Activated CD4-positive, alpha-beta T cell treated with anti-CD3 and anti-CD28 coated beads, Interleukin-2, amount 10 ng/mL, durations not matched to agents 24 days and 14 days (primary cell): ENCODE data around the gene TH. TPM values are rescaled to one million over a fixed set of nuclear protein-coding genes. Genes with fewer than 3 reads are reported as not detected.

ENCODE experiments used
- DNase-seq: peaks from one replicate; pipeline ENCODE4 v3.0.0; 2022
- H3K27ac Mint-ChIP-seq: one replicate; pipeline ENCODE4 v1.8.0; 2022; ENCODE audit warnings: mild to moderate bottlenecking, mixed read lengths
- H3K27me3 Mint-ChIP-seq: one replicate; pipeline ENCODE4 v1.8.0; 2022; ENCODE audit warnings: mixed read lengths
- H3K36me3 Mint-ChIP-seq: one replicate; pipeline ENCODE4 v1.8.0; 2022; ENCODE audit warnings: low read depth, mild to moderate bottlenecking, mixed read lengths
- H3K4me1 Mint-ChIP-seq: one replicate; pipeline ENCODE4 v1.8.0; 2021; ENCODE audit warnings: mixed read lengths
- H3K4me3 Mint-ChIP-seq: one replicate; pipeline ENCODE4 v1.8.0; 2022; ENCODE audit warnings: mild to moderate bottlenecking, moderate library complexity, mixed read lengths
- H3K9me3 Mint-ChIP-seq: one replicate; pipeline ENCODE4 v1.8.0; 2021; ENCODE audit warnings: mixed read lengths
- intact Hi-C: fragments of 100-400 bp; cut with micrococcal nuclease; formaldehyde crosslinking; loops from one replicate; pipeline ENCODE4 v1.15.1; 2023
- total RNA-seq: library from RNA; stranded (reverse); gene quantifications from 2 replicates; pipeline ENCODE4 v1.2.3, GENCODE V29; 2022

The TH gene
- total RNA-seq, 1 donor from 2014 or later = not detected

DNA sequence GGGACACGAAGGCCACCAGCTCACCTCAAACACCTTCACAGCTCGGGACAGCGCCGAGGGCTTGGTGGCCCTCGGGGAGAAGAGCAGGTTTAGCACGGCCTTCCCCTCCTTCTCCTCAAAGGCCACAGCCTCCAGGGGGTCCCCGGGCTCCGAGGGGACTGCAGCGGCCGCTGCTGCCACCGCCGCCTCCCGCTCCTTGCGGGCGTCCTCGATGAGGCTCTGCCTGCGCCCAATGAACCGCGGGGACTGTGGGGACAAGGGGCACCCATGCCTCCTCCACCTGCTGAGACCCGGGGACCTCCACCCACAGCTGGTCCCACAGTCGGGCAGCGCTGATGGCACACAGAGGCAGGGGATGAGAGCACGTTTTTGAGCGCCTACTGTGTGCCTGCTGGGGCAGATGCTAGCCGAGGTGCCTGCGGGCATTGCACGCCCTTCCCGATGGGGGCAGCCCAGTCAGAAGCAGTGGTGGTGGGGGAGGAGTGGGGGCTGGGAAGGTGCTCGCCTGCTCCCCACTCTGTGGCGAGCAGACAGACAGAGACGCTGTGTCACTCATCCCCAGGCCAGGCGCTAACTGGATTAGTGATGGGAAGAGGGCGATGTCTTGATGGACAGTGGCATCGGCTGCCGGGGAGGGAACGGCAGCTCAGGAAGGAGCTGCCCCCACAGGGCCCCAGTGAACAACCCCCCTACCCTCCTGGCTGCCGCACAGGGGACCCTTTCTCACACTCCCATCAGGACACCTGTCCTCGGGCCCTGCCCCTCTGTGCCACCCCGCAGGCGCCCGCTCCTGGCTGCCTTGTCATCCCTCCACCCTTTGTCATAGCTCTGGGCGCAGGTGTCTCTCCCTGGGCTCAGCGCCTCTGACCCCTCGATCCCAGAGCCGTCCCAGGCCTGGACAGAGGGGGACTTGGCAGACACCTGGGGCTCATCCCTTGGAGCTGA lies 1.7 kb downstream of the TH start:
- Mint-ChIP-seq H3K9me3 (no peaks in the 10 kb centered on the region), H3K36me3 (no peaks in the 10 kb centered on the region), H3K27ac (no peak overlapping the region), H3K4me3 (no peak overlapping the region), H3K4me1 (no peaks in the 10 kb centered on the region), H3K27me3 (no peaks in the 10 kb centered on the region)
- DNase-seq = no peak
- intact Hi-C loops = no loop called here

DNA sequence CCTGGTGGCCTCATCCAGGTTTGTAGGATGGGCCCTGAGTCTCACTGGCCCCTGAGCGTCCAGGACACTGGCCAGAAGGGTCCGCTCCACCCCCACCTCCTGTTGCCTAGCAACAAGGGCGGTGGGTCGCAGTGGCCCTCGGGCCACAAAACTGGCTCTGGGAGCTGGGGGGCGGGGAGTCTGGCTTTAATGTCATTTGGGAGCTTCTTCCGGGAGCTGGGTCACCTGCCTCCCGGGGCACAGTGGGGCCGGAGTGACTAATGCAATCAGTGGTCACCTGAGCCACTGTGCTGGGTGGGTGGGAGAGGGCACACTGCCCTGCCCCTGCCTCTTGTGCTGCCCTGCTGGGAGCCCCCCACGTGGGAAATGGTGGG lies 2.6 kb downstream of the TH start:
- H3K27me3 Mint-ChIP-seq = no peaks in the 10 kb centered on the region
- H3K9me3 Mint-ChIP-seq = no peaks in the 10 kb centered on the region
- H3K36me3 Mint-ChIP-seq = no peaks in the 10 kb centered on the region
- no peak overlapping the region for H3K4me3 Mint-ChIP-seq
- intact Hi-C loops = no loop called here
- H3K4me1 Mint-ChIP-seq = no peaks in the 10 kb centered on the region
- DNase-seq = no peak
- H3K27ac Mint-ChIP-seq = no peak overlapping the region

DNA sequence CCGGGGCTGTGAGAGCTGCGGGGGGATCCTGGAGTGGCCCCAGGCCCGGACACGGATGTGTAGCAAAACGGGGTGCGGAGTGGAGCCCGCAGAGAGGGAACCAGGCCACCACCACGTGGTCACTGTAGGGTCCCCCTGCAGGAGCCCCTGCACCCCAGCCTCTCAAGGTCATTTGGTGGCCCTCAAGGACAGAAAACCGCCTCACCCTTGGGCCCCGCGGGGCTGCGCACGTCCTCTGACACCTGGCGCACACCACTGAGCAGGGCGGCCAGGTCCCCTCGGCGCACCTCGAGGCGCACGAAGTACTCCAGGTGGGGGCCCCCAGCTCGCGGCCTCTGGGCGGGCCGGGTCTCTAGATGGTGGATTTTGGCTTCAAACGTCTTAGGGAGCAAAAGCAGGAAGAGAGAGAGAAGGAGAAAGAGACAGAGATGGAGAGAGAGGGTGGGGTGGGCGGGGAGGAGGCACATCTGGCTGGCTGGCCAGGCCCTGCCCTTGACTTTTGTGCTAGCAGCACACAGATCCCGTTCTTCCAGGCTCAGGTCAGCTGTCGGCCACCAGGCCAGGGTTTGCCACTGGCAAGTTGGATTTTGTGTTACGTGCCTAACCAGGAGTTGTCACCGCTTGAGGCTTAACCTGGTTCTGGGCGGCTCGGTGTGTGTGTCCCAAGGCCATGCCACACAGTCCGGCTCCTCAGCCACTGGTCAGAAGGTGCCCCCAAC lies 3.2 kb downstream of the TH start:
- H3K36me3 Mint-ChIP-seq = no peaks in the 10 kb centered on the region
- no peaks in the 10 kb centered on the region for H3K4me1 Mint-ChIP-seq
- no peaks in the 10 kb centered on the region for H3K27me3 Mint-ChIP-seq
- intact Hi-C loops = no loop called here
- H3K4me3 Mint-ChIP-seq = no peak overlapping the region
- H3K27ac Mint-ChIP-seq = no peak overlapping the region
- DNase-seq = no peak
- no peaks in the 10 kb centered on the region for H3K9me3 Mint-ChIP-seq

DNA sequence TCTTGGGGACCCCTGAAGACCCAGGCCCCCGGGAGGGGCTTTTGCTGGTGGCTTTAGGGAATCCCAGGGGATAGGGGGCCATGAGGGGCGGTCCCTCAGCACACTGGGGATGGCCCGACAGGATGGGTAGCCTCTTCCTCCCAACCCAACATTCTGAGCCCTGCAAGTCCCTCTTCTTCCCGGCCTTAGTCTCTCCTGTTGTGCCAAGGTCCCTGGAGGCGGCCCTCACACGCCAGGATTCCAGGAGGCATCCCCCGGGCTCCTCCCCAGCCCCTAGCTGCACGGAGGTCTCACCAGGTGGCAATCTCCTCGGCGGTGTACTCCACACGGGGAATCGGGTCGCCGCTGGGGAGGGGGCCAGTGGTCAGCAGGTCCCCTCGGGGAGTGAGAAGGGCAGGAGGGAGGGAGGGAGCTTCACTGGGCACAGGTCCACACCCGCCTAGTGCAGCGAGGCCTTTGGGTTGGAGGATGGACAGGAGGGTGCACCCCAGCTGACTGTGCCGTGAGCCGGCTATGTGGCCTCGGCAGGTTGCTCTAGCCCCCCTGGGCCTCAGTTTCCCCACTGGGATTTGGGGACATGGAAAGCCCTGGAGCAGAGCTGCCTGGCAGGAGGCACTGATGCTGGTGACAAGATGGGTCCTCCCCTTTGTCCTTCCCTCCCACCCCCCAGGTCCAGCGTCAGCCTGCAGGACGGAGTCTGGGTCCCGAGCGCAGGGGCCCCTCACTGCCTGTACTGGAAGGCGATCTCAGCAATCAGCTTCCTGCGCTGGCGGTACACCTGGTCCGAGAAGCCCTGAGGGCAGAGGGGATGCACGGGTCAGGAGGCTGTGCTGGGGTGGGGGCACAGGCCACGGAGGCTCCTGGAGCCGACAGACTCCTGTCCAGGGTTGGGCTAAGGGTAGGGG lies 4.2 kb downstream of the TH start:
- Mint-ChIP-seq H3K9me3 (no peaks in the 10 kb centered on the region), H3K36me3 (no peaks in the 10 kb centered on the region), H3K27me3 (no peaks in the 10 kb centered on the region), H3K4me1 (no peaks in the 10 kb centered on the region), H3K27ac (no peak overlapping the region), H3K4me3 (no peak overlapping the region)
- intact Hi-C loops = no loop called here
- no peak for DNase-seq

DNA sequence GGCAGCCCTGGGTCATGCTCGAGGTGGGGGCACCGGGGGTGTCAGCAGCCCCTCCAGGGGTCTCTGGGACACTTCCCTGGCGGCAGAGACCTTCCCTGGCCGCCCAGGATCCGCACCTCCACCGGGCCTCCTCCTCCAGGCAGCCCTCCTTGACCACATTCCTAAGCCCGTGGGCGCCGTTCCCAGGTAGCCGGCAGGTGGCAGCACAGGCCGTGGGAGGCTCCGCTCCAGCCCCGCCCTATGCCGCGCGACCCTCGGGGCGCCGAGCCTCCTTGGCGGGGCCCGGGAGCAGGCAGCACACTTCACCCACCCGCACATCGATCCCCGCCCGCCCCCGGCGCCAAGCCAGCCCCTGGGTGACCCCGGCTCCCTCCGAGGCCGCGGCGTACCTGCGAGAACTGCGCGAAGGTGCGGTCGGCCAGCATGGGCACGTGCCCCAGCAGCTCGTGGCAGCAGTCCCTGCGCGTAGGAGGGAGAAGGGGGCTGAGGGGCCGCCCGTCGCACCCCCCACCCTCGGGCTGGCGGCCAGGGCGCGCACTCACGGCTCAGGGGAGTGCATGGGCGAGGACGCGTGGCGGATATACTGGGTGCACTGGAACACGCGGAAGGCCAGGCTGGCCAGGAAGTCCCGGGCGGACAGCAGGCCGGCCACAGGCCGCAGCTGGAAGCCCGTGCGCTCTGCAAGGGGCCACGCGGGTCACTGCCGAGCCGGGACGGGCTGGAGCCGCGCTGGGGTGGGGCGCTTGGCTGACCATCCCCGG lies 5.3 kb downstream of the TH start:
- no peaks in the 10 kb centered on the region for H3K36me3 Mint-ChIP-seq
- intact Hi-C loops = no loop called here
- no peaks in the 10 kb centered on the region for H3K9me3 Mint-ChIP-seq

DNA sequence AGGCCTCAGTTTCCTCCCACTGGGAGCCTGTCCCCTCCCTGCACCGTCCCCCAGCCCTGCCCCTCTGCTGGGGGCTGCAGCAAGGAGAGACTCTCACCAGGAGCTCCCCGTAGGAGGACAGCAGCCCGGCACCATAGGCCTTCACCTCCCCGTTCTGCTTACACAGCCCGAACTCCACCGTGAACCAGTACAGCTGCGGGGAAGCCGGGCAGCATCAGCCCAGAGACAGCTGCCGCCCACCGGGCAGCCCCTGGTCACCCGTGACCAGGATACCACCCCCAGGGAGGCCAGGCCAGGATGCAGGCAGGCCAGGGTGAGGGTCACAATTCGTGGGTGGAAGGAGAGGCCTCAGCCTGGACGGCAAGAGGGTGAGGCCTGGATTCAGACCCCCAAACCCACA lies 6.0 kb downstream of the TH start:
- H3K36me3 Mint-ChIP-seq = no peaks in the 10 kb centered on the region
- intact Hi-C loops = no loop called here

More for the DNA sequence above, 5.3 kb downstream of the TH start:
- peak; percentile 78 for DNase-seq
- H3K27me3 Mint-ChIP-seq = no peaks in the 10 kb centered on the region
- no peak overlapping the region for H3K27ac Mint-ChIP-seq
- H3K4me3 Mint-ChIP-seq = no peak overlapping the region
- H3K4me1 Mint-ChIP-seq = no peaks in the 10 kb centered on the region

DNA sequence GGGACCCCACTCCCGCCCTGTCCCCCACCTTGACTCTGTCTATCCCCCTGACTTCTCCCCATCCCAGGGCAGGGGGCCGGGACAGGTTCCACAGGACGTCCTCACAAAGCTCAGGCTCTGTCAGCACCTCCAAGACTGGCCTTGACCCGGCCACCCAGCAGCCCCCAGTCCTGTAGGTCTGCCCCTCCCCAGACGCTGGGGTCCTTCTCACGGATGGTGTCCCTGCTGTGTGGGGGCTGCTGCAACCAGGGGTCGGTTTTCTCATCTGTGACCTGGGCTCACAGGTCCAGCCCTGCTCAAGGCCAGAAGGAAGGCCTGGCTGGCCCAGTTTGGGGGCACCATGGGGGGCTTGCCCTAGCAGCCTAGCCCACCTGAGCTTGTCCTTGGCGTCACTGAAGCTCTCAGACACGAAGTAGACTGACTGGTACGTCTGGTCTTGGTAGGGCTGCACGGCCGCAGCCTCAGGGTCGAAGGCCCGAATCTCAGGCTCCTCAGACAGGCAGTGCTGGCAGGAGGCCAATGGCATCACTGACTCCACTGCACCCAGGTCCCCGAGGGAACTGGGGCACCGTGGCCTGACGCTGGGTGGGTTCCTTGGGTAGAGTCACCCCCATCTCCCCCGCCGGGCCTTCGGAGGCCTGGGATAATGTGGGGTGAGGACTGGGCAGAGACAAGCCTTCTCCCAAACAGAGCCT lies 6.6 kb downstream of the TH start:
- no peak overlapping the region for H3K4me3 Mint-ChIP-seq
- no peaks in the 10 kb centered on the region for H3K36me3 Mint-ChIP-seq
- H3K27ac Mint-ChIP-seq = no peak overlapping the region
- no peaks in the 10 kb centered on the region for H3K9me3 Mint-ChIP-seq
- no peak for DNase-seq
- H3K27me3 Mint-ChIP-seq = no peaks in the 10 kb centered on the region
- no peaks in the 10 kb centered on the region for H3K4me1 Mint-ChIP-seq
- intact Hi-C loops = no loop called here

More for the DNA sequence above, 6.0 kb downstream of the TH start:
- H3K27me3 Mint-ChIP-seq = no peaks in the 10 kb centered on the region
- DNase-seq = no peak
- H3K27ac Mint-ChIP-seq = no peak overlapping the region
- H3K4me1 Mint-ChIP-seq = no peaks in the 10 kb centered on the region
- H3K9me3 Mint-ChIP-seq = no peaks in the 10 kb centered on the region
- no peak overlapping the region for H3K4me3 Mint-ChIP-seq

DNA sequence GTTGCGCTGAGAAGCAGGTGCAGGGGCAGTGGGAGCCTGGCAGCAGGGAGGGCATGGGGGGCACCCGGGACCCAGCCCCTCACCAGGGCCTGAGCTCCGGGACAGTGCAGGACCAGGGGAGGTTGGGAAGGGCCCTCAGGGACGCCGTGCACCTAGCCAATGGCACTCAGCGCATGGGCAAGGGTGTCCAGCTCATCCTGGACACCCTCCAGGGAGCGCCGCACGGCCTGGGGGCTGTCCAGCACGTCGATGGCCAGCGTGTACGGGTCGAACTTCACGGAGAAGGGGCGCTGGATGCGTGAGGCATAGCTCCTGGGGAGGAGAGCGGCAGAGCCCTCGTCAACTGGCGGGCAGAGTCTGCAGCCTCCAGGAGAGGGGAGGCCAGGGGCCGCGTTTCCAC lies 7.5 kb downstream of the TH start:
- DNase-seq = no peak
- intact Hi-C loops = no loop called here
- Mint-ChIP-seq H3K27ac (no peak overlapping the region), H3K36me3 (no peaks in the 10 kb centered on the region), H3K9me3 (no peaks in the 10 kb centered on the region), H3K4me3 (no peak overlapping the region), H3K27me3 (no peaks in the 10 kb centered on the region), H3K4me1 (no peaks in the 10 kb centered on the region)

DNA sequence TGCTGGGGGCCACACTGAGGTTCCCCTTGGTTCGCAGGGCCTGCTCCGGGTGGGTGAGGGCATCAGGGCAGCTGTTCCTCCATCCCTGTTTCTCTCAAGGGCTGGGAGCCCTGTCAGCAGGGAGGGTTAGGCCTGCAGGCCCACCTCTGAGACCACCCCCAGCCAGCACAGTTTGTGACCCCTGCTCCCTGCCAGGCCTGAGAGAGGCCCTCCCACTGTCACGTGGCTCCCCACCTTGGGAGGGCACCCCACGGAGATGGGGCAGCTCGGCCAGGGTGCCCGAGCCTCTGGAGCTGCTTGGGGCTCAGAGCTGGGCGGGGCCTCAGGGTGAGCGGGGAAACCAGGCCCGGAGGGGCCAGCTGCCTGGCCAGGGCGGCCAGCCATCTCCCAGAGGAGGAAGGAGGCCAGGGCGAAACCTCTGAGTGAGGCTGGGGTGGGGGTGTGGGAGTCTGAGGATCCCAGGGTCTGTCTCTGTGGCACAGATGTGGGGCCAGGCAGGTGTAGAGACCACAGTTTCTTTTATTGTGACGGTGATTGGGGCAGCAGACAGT lies 8.1 kb downstream of the TH start:
- no peak overlapping the region for H3K4me3 Mint-ChIP-seq
- DNase-seq = no peak
- H3K36me3 Mint-ChIP-seq = no peaks in the 10 kb centered on the region
- intact Hi-C loops = no loop called here
- H3K9me3 Mint-ChIP-seq = no peaks in the 10 kb centered on the region
- H3K27ac Mint-ChIP-seq = no peak overlapping the region
- H3K4me1 Mint-ChIP-seq = no peaks in the 10 kb centered on the region
- H3K27me3 Mint-ChIP-seq = no peaks in the 10 kb centered on the region

DNA sequence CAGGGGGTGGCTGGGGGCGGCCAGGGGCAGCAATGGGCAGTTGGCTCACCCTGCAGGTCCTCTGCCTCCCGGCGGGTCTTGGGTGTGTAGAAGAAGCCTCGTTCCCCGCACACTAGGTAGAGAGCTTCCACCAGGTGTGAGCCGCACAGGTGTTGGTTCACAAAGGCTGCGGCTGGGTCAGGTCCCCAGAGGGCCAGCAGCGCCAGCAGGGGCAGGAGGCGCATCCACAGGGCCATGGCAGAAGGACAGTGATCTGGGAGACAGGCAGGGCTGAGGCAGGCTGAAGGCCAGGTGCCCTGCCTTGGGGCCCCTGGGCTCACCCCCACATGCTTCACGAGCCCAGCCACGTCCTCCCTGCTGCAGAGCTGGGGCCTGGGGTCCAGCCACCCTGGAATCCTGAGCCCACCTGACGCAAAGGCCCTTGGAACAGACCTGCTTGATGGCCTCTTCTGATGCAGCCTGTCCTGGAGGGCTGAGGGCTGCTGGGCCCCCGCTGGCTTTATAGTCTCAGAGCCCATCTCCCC lies 10.8 kb downstream of the TH start, which contains the start of gene INS:
Gene INS (minus strand): TSS at position 474 of the 524 bp plus-strand sequence. CDS start 238 bp downstream, at position 236.
- Mint-ChIP-seq H3K27ac (no peak within 1 kb of the TSS), H3K9me3 (no peaks in the 10 kb centered on the region), H3K27me3 (no peaks in the 10 kb centered on the region), H3K36me3 (no peaks in the 10 kb centered on the region), H3K4me1 (no peaks in the 10 kb centered on the region), H3K4me3 (no peak within 1 kb of the TSS)
- intact Hi-C loops = no loop called here
- no peak for DNase-seq

DNA sequence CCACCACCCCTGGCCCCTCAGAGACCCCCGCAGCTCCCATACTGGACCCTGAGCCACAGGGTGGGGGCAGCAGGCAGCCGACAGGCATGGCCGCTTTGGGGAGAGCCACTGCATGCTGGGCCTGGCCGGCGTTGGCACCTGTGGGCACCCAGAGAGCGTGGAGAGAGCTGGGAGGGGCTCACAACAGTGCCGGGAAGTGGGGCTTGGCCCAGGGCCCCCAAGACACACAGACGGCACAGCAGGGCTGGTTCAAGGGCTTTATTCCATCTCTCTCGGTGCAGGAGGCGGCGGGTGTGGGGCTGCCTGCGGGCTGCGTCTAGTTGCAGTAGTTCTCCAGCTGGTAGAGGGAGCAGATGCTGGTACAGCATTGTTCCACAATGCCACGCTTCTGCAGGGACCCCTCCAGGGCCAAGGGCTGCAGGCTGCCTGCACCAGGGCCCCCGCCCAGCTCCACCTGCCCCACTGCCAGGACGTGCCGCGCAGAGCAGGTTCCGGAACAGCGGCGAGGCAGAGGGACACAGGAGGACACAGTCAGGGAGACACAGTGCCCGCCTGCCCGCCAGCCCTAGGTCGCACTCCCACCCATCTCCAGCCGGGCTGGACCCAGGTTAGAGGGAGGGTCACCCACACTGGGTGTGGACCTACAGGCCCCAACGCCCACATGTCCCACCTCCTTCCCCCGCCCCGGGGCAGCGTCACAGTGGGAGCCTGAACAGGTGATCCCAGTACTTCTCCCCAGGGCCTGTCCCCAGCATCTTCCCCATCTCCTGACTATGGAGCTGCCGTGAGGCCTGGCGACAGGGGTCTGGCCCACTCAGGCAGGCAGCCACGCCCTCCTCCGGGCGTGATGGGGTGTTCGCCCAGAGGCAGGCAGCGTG lies 11.8 kb downstream of the TH start:
- DNase-seq = no peak
- no peaks in the 10 kb centered on the region for H3K36me3 Mint-ChIP-seq
- H3K4me1 Mint-ChIP-seq = no peaks in the 10 kb centered on the region
- H3K9me3 Mint-ChIP-seq = no peaks in the 10 kb centered on the region
- no peaks in the 10 kb centered on the region for H3K27me3 Mint-ChIP-seq
- H3K4me3 Mint-ChIP-seq = no peak overlapping the region
- intact Hi-C loops = no loop called here
- no peak overlapping the region for H3K27ac Mint-ChIP-seq

DNA sequence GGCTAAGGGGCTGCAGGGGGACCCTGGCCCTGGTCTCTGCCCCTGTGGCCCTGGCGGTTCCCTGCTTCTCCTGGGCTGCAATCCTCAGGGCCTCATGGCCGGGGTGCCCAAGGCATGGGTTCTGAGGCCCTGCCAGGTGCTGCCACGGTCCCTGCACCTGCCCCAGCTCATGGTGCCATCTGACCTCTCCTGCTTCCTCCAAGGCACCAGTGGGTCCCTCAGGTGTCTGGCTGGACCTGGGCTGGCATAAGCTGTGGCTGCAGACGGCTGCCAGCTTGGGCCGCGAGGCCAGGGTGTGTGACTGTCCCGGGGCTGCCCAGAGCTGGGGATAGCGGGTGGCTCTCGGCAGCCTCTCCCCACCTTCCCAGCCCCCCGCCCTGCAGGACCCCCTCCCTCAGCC lies 12.6 kb downstream of the TH start:
- DNase-seq = no peak
- intact Hi-C loops = no loop called here
- no peaks in the 10 kb centered on the region for H3K9me3 Mint-ChIP-seq

More for the DNA sequence above, 12.6 kb downstream of the TH start:
- Mint-ChIP-seq H3K4me3 (no peak overlapping the region), H3K36me3 (no peaks in the 10 kb centered on the region), H3K27ac (no peak overlapping the region), H3K4me1 (no peaks in the 10 kb centered on the region), H3K27me3 (no peaks in the 10 kb centered on the region)
